Occipital lobe (tissue), 2 donors: Measurements from ENCODE around the gene SAMD7. TPM values are rescaled to one million over a fixed set of nuclear protein-coding genes. Genes with fewer than 3 reads are reported as not detected.

Source experiments
- DNase-seq: peaks from one replicate; lab custom pipeline; 2025; lab: John Stamatoyannopoulos, UW
- total RNA-seq: library from RNA; depleted of rRNA; stranded (reverse); fragments of >200 nt; gene quantifications from one replicate; pipeline ENCODE4 v1.2.3, GENCODE V29; 2014

Gene SAMD7
- total RNA-seq, 1 donor from 2014 or later = not detected

GRCh38 chr3:169965562-169966427 is 54.4 kb downstream of the SAMD7 start:
- no peak for DNase-seq

DNA sequence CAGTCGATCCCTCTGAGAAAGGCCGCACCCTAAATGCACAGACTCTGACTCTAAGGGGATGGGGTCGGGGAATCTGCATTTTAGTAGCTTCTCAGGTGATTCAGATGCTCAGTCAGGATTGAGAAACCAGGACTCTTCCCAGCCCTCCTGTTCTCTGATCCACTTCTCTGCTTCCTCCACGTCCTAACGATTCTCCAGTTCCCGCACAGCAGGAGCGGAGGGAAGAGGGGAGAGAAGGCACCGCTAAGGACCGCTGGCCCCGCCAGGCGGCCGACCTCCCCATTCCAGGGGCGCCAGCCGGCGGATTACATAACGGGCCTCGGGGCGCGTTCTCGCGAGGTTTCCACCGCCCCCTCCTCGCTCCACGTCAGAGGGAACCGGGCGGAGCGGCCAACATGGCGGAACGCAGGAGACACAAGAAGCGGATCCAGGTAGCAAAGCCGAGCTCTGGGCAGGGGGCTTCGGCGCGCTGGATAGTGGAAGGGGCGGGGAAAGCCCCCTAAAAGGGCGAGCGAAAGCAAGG is 55.1 kb downstream of the SAMD7 start, which contains the start of gene SEC62:
SEC62 (plus strand) TSS at position 380 of the 523 bp plus-strand sequence; CDS start at position 396, 16 bp downstream.
- DNase-seq = peak; percentile 92

DNA sequence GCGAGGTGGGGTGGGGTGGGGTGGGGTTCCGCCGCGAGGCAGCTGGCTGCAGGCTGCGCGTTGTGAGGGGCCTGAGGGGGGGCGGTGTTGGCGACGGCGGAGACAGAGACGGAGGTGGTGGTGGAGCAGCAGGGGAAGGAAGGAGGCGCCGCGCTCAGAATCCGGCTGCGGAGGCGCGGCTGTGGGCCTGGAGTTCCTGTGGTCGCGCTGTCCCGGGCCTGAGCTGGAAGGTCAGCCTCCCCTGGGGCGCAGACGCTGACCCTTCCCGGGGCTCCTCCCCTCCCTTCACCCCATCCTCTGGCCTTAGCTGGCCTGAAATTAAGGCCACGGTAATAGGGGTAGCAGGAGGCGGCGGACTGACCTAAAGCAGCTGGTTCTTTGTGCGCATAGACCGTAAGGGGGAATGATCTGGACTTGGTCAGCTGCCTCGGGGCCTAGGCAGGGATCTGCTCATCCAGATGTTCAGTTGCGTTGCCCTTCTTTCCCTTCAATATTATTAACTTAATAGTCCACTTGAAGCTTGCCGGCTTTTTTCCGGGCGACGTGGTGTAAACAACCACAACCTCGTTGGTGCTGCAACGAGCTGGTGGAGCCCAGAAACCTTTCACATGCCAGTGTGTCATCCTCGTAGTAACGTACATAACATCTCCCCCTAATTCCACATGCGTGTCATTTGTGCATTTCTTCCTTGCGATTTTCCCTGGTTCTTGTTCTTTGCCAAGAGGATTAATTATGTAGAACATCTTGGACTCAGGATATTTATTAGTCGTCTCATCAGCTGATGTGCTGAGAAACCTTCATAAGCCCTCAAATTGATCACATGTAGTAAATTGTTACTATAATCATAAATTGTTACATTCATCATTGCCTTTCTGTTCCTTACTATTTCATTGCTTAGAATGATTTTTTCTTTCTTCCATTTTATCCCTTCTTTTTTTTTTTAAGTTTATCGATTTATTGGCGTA is 55.9 kb downstream of the SAMD7 start:
- peak; percentile 43 for DNase-seq

DNA sequence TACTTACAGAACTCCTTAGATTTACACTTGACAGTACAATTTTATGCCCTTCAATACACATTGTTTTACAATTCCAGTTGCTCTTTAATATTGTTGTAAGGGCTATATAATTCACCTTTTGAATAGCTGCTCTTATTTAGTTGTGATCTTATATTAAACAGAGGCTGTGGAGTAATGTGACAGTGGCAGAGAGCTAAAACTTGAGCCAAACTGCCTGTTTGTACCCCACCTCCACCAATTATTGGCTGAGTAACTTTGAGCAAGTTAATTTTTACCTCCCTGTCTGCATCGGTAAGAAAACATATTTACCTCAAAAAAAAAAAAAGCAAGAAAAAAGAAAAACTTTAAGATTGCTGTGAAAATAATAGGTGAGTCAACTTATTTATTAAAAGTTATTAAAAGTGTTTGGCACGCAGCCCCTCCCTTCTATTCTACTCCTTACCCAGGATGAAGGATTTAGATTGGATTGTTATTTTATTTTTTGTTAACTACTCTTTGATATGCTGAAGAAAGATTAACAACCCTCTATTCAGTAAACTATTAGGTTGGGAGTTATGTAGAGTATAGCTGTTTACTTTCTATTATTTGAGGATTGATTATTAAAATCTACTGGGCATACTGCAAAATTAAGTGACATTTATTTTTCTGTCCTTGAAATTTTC is 57.0 kb downstream of the SAMD7 start:
- DNase-seq = no peak

DNA sequence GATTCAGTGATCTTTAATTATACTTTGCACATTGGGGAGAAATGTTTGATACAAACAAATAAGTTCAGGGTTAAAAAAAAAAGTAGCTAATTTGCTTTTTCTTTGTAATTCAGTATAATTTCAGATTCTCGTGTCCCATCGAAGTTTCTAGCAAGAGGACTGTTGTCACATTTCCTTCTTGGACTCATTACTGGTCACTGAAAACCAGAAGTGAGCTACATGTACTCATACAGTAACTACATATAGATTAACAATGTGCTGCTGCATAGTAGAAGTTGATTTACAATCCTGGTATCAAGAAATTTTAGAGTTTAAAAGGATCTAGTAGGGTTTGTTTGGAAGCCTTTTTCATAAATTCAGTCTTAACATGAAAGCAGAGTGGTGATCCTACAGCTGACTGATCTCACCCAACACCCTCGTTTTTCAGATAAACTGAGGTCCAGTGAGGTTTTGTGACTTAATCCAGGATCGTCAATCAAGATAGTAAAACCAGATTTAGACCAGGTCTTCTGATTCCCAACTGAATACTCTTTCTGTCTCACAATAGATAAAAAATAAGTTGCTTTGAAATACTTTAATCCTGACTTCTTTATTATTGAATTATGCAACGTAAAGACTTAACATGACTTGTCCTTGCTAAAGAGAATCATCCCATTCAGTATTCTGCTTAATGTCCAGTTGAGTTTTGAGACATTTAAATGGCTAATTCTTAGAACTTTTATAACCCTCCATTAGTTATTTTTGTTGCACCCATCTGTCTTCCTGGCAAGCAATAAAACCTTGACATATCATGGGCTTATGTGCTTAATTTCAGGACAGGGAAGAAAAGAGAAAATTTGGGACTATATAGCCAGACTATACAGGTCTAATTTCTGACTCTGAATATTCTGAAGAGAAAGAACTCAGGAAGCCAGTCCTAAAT is 58.1 kb downstream of the SAMD7 start:
- DNase-seq = no peak

DNA sequence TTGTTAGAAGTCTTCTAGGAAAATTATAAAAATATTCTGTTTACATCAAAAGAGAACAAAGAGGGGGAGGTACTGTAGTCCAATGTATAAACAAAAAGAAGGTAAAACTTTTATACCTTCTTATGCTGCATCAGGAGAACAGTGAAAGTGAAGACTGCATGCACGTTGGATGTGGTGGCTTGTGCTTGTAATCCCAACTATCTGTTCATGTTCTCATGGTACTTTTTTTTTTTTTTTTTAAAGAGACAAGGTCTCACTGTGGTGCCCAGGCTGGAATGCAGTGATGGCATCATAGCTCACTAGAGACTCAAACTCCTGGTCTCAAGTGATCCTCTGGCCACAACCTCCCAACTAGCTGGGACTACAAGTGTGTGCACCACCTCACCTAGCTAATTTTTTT is 59.5 kb downstream of the SAMD7 start:
- DNase-seq = no peak

DNA sequence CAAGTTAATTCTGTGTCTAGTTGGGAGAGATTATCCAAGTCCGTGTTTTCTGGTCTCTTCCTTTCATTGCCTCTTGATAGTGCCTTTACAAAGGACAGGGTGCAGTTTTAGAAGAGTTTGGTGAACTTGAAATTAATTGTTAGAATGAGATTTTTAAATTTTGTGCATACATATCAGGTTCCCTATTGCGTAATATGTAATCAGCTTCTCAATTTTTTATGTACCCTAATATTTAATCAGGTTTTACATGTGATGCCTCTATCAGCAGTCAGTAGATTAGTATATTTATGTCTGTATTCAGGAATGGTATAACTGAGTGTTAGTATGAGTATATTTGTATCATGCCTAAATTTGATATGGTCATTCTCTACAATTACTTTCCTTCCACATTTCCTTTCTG is 60.1 kb downstream of the SAMD7 start:
- DNase-seq = no peak

- DNase-seq = no peak
Measured at GRCh38 chr3:169980055-169980454, 68.7 kb downstream of the SAMD7 start.

DNA sequence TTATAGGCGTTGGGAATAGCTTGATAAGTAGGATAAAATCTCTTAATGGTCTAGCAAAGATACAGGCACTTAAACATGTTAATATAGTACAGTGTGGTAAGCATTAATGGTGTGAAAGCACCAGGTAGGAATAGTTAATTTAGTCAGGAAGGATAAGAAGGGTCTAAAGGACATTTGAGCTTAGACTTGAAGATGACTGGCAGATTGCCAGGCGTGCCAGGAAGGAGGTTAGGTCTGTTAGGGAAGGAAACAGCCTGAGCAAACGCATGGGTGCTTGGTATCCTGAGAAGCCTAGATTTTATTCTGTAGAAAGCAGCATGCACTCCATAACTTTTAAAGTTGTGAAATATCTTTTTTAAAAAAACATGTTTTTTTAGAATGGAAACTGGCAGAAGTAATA is 72.9 kb downstream of the SAMD7 start:
- DNase-seq = no peak

Other genes with a start within 250 kb of the SAMD7 start
- 5.8 TPM for gene MECOM, start 247.9 kb upstream of the SAMD7 start, total RNA-seq
- 102 TPM for gene TERC, start 146.5 kb upstream of the SAMD7 start, total RNA-seq
- gene ACTRT3, start 142.0 kb upstream of the SAMD7 start, total RNA-seq = 3.3 TPM
- 42.9 TPM for gene MYNN, start 138.2 kb upstream of the SAMD7 start, total RNA-seq
- gene LRRIQ4, start 98.7 kb upstream of the SAMD7 start, total RNA-seq = 0.31 TPM
- gene LRRC34, start 98.7 kb upstream of the SAMD7 start, total RNA-seq = 8.1 TPM
- gene LRRC31, start 41.6 kb upstream of the SAMD7 start, total RNA-seq = not detected
- 106 TPM for gene SEC62, start 55.2 kb downstream of the SAMD7 start, total RNA-seq
- gene GPR160, start 126.4 kb downstream of the SAMD7 start, total RNA-seq = 2.5 TPM